T-helper 2 cell treated with Interferon-gamma antibody and Interleukin-4, amounts not matched to agents 5 μg/mL and 100 μg/mL, for 36 hours (primary cell): Measurements from ENCODE around the gene DNPH1.
A peak's percentile ranks its signal among the peaks of the same experiment; 100 is the strongest.

Experiments used
- DNase-seq: peaks from one replicate; pipeline ENCODE4 v3.0.0; 2021; ENCODE audit warnings: low spot score
- H3K27ac Mint-ChIP-seq: one replicate; pipeline ENCODE4 v1.8.0; 2021; ENCODE audit warnings: mild to moderate bottlenecking, mixed read lengths
- H3K27me3 Mint-ChIP-seq: one replicate; pipeline ENCODE4 v1.8.0; 2021; ENCODE audit warnings: low read depth, mixed read lengths
- H3K36me3 Mint-ChIP-seq: one replicate; pipeline ENCODE4 v1.8.0; 2021; ENCODE audit warnings: low read depth, mixed read lengths
- H3K4me1 Mint-ChIP-seq: one replicate; pipeline ENCODE4 v1.8.0; 2021; ENCODE audit warnings: low read depth, mixed read lengths
- H3K4me3 Mint-ChIP-seq: one replicate; pipeline ENCODE4 v1.8.0; 2022; ENCODE audit warnings: mild to moderate bottlenecking, moderate library complexity, mixed read lengths
- H3K9me3 Mint-ChIP-seq: one replicate; pipeline ENCODE4 v1.8.0; 2021; ENCODE audit warnings: mixed read lengths

The DNPH1 gene

GRCh38 chr6:43243664-43244321, 14.5 kb upstream of the DNPH1 start:
- no peak overlapping the region for H3K4me3 Mint-ChIP-seq
- H3K27me3 Mint-ChIP-seq: peaks cover 19% of the 10 kb centered on the region
- peaks cover 16% of the 10 kb centered on the region for H3K4me1 Mint-ChIP-seq
- H3K27ac Mint-ChIP-seq: no peak overlapping the region
- peaks cover 8% of the 10 kb centered on the region for H3K9me3 Mint-ChIP-seq
- no peak for DNase-seq
- peaks cover 2% of the 10 kb centered on the region for H3K36me3 Mint-ChIP-seq

- Mint-ChIP-seq H3K27ac (no peak within 1 kb of the TSS), H3K27me3 (peaks cover 19% of the 10 kb centered on the region), H3K36me3 (peaks cover 2% of the 10 kb centered on the region), H3K4me1 (peaks cover 16% of the 10 kb centered on the region), H3K4me3 (no peak within 1 kb of the TSS), H3K9me3 (peaks cover 8% of the 10 kb centered on the region)
- no peak for DNase-seq
Observed at GRCh38 chr6:43242908-43243663, 13.8 kb upstream of the DNPH1 start, which contains the start of gene TTBK1. TTBK1 (plus strand) TSS chr6:43243481; CDS start chr6:43246661, 3,180 bp downstream.

DNA sequence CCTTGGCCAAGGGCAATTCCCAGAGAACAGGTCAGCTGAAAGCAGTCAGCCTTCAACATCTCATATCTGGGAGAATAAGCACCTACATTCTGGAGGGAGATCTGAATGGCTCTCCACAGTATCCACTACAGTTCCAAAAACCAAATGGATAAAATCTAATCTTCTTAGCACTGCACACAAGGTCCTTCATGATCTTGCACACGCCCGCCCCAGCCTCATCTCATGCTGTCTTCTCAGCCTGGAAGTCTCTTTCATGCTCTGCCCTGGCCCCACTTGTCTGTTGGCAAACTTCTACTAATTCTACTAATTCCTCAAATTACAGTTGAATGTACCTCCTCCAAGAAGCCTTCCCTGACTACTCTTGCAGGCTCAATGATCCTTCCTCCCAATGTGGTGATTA, 12.2 kb upstream of the DNPH1 start:
- Mint-ChIP-seq H3K27me3 (peaks cover 24% of the 10 kb centered on the region), H3K36me3 (peaks cover 2% of the 10 kb centered on the region), H3K9me3 (peaks cover 8% of the 10 kb centered on the region), H3K4me1 (peaks cover 6% of the 10 kb centered on the region), H3K27ac (no peak overlapping the region), H3K4me3 (no peak overlapping the region)
- no peak for DNase-seq

DNA sequence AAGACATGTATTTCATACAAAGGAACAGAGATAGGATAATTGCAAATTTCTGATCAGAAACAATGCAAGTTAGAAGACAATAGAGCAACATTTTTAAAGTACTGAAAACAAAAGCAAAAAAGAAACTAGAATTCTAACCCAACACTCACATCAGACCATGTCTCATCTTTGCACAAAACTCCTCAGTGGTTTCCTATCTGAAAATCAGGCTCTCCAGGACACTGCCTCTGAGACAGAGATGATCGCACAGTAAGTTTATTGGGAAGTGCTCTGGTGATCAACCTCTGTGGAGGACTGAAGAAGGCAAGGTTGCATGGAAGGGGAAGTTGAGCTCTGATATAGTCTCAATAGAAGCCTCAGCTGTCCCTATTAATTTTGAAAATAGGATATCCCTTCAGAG, 11.7 kb upstream of the DNPH1 start:
- H3K27me3 Mint-ChIP-seq: peaks cover 27% of the 10 kb centered on the region
- no peak overlapping the region for H3K27ac Mint-ChIP-seq
- no peak for DNase-seq
- H3K36me3 Mint-ChIP-seq: peaks cover 2% of the 10 kb centered on the region
- H3K9me3 Mint-ChIP-seq: peaks cover 8% of the 10 kb centered on the region
- H3K4me3 Mint-ChIP-seq: peak overlapping the region; percentile 37
- H3K4me1 Mint-ChIP-seq: peaks cover 6% of the 10 kb centered on the region

DNA sequence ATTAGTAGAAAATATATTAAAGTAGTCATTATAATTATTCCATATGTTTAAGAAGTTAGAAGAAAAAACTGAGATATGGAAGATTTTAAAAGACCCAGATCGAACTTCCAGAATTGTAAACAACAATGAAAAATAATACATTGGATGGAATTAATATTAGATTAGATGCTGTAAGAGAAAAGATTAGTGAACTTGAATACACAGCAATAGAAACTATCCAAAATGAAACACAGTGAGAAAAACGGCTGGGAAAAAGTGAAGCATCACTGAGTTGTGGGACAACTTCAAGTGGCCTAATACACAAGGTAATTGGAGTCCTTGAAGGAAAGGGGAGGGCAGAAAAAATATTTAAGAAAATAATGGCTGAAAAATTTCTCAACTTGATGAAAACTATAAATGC, 9.8 kb upstream of the DNPH1 start:
- Mint-ChIP-seq H3K27me3 (peaks cover 31% of the 10 kb centered on the region), H3K9me3 (peaks cover 8% of the 10 kb centered on the region), H3K36me3 (peaks cover 2% of the 10 kb centered on the region), H3K4me3 (no peak overlapping the region), H3K27ac (no peak overlapping the region), H3K4me1 (peaks cover 6% of the 10 kb centered on the region)
- DNase-seq: no peak

- peaks cover 3% of the 10 kb centered on the region for H3K4me1 Mint-ChIP-seq
- no peak overlapping the region for H3K27ac Mint-ChIP-seq
- H3K4me3 Mint-ChIP-seq: no peak overlapping the region
- no peak for DNase-seq
- peaks cover 8% of the 10 kb centered on the region for H3K9me3 Mint-ChIP-seq
- H3K36me3 Mint-ChIP-seq: peaks cover 2% of the 10 kb centered on the region
- H3K27me3 Mint-ChIP-seq: peaks cover 42% of the 10 kb centered on the region
Observed at GRCh38 chr6:43235841-43236240, 6.6 kb upstream of the DNPH1 start.

- H3K36me3 Mint-ChIP-seq: no peaks in the 10 kb centered on the region
- H3K9me3 Mint-ChIP-seq: no peaks in the 10 kb centered on the region
- no peak overlapping the region for H3K4me3 Mint-ChIP-seq
- H3K4me1 Mint-ChIP-seq: peaks cover 16% of the 10 kb centered on the region
- peaks cover 22% of the 10 kb centered on the region for H3K27me3 Mint-ChIP-seq
- H3K27ac Mint-ChIP-seq: no peak overlapping the region
- DNase-seq: no peak
Observed at GRCh38 chr6:43231735-43232450, 2.6 kb upstream of the DNPH1 start.

DNA sequence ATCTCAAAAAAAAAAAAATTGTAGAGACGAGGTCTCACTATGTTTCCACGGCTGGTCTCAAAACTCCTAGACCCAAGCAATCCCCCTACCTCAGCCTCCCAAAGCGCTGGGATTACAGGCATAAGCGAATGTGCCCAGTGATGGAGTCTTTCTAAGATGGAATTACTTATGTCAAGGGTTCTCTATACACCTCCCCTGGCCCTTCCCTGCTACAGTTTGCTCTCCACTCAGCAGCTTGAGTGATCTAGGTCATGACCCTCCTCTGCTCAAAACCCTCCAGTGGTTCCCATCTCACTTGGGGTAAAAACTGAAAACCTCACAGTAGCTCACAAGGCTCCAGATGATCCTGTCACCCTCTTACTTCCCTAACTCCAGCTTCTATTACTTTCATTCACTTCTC, 1.8 kb upstream of the DNPH1 start:
- peaks cover 21% of the 10 kb centered on the region for H3K4me1 Mint-ChIP-seq
- no peak for DNase-seq
- H3K27me3 Mint-ChIP-seq: peaks cover 17% of the 10 kb centered on the region
- no peak overlapping the region for H3K27ac Mint-ChIP-seq
- no peak overlapping the region for H3K4me3 Mint-ChIP-seq
- H3K9me3 Mint-ChIP-seq: no peaks in the 10 kb centered on the region
- H3K36me3 Mint-ChIP-seq: peaks cover 8% of the 10 kb centered on the region

GRCh38 chr6:43229803-43230620, 731 bp upstream of the DNPH1 start:
- Mint-ChIP-seq H3K9me3 (no peaks in the 10 kb centered on the region), H3K27ac (peak overlapping the region; percentile 86), H3K27me3 (peaks cover 13% of the 10 kb centered on the region), H3K4me1 (peaks cover 27% of the 10 kb centered on the region), H3K4me3 (peak overlapping the region; percentile 88), H3K36me3 (peaks cover 12% of the 10 kb centered on the region)
- no peak for DNase-seq

DNA sequence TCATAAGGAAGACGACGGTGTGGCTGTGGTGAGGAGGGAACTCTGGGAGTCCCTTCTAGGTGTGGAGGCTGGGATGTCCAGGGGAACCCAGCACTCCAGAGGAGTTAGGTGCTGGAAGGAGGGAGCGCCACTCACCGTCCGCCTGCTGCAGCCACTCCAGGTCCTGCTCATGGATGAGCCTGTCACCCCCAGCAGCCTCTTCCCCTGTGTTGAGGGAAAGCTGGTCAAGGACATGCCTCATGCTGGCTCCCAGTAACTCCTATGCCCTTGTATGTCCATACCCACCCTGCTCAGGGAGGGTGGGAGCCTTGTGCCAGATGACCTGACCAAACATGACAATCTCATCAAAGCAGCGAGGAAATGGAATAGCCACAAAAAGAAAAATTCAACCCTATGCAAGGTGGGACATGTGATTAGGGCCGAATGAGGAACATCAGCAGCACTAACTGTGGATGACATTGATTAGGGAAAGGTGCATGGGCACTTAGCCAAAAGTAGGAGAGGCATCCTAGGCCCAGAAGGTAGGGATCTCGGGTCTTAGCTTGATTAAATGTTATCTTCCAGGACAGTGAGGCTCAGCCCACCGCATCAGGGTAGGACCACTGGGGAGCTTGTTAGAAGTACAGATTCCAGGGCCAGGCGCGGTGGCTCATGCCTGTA, 3.0 kb downstream of the DNPH1 start:
- peaks cover 36% of the 10 kb centered on the region for H3K4me1 Mint-ChIP-seq
- no peaks in the 10 kb centered on the region for H3K9me3 Mint-ChIP-seq
- H3K27ac Mint-ChIP-seq: peak overlapping the region; percentile 61
- H3K4me3 Mint-ChIP-seq: peak overlapping the region; percentile 4
- H3K36me3 Mint-ChIP-seq: peaks cover 21% of the 10 kb centered on the region
- no peak for DNase-seq
- H3K27me3 Mint-ChIP-seq: peaks cover 2% of the 10 kb centered on the region

- Mint-ChIP-seq H3K9me3 (no peaks in the 10 kb centered on the region), H3K4me1 (peaks cover 29% of the 10 kb centered on the region), H3K27me3 (no peaks in the 10 kb centered on the region), H3K27ac (peak overlapping the region; percentile 58), H3K36me3 (peaks cover 29% of the 10 kb centered on the region), H3K4me3 (no peak overlapping the region)
- no peak for DNase-seq
Observed at GRCh38 chr6:43223175-43223574, 6.1 kb downstream of the DNPH1 start.

GRCh38 chr6:43222418-43223059, 6.7 kb downstream of the DNPH1 start:
- Mint-ChIP-seq H3K36me3 (peaks cover 32% of the 10 kb centered on the region), H3K4me1 (peaks cover 22% of the 10 kb centered on the region), H3K27ac (peak overlapping the region; percentile 58), H3K9me3 (no peaks in the 10 kb centered on the region), H3K4me3 (no peak overlapping the region), H3K27me3 (no peaks in the 10 kb centered on the region)
- no peak for DNase-seq
